ENCODE data around the gene KCNQ1.

KCNQ1 gene

GRCh38 chr11:2702771-2703362 lies 258.1 kb downstream of the KCNQ1 start:
- peak in 2 of 3 experiments; percentile 11 to 56 for DNase-seq

GRCh38 chr11:2703363-2704141 lies 258.7 kb downstream of the KCNQ1 start:
- no peak for DNase-seq

GRCh38 chr11:2704356-2704755 lies 259.5 kb downstream of the KCNQ1 start:
- DNase-seq, result no peak

- peak in 1 of 3 experiments; percentile 11 for DNase-seq
These were observed 260.2 kb downstream of the KCNQ1 start for GRCh38 chr11:2704896-2705606.

GRCh38 chr11:2706321-2706720 lies 261.5 kb downstream of the KCNQ1 start:
- DNase-seq, result no peak

- no peak for DNase-seq
These were observed 262.9 kb downstream of the KCNQ1 start for GRCh38 chr11:2707736-2708135.

GRCh38 chr11:2708151-2708581 lies 263.4 kb downstream of the KCNQ1 start:
- no peak for DNase-seq

- DNase-seq, result no peak
These were observed 264.0 kb downstream of the KCNQ1 start for GRCh38 chr11:2708757-2709281.

GRCh38 chr11:2709429-2709828 lies 264.6 kb downstream of the KCNQ1 start:
- DNase-seq, result no peak

- DNase-seq, result no peak
These were observed 266.4 kb downstream of the KCNQ1 start for GRCh38 chr11:2711161-2711560.

- no peak for DNase-seq
These were observed 268.3 kb downstream of the KCNQ1 start for GRCh38 chr11:2713094-2713493.

GRCh38 chr11:2713661-2714462 lies 269.1 kb downstream of the KCNQ1 start:
- no peak for DNase-seq

GRCh38 chr11:2714463-2714800 lies 269.6 kb downstream of the KCNQ1 start:
- DNase-seq, result no peak

GRCh38 chr11:2714871-2715270 lies 270.1 kb downstream of the KCNQ1 start:
- DNase-seq, result no peak

- no peak for DNase-seq
These were observed 271.0 kb downstream of the KCNQ1 start for GRCh38 chr11:2715716-2716350.

GRCh38 chr11:2716376-2717095 lies 271.7 kb downstream of the KCNQ1 start:
- DNase-seq, result no peak

GRCh38 chr11:2717561-2718325 lies 272.9 kb downstream of the KCNQ1 start:
- DNase-seq, result no peak

- no peak for DNase-seq
These were observed 274.1 kb downstream of the KCNQ1 start for GRCh38 chr11:2718817-2719438.

GRCh38 chr11:2719831-2720590 lies 275.2 kb downstream of the KCNQ1 start:
- no peak for DNase-seq
